ENCODE measurements around the gene PPP4R2. TPM values are rescaled to one million over a fixed set of nuclear protein-coding genes. Genes with fewer than 3 reads are reported as not detected.

Gene PPP4R2
- total and polyA plus RNA-seq, 7 donors: 15.1 to 94.1 (median 51.2) TPM

DNA sequence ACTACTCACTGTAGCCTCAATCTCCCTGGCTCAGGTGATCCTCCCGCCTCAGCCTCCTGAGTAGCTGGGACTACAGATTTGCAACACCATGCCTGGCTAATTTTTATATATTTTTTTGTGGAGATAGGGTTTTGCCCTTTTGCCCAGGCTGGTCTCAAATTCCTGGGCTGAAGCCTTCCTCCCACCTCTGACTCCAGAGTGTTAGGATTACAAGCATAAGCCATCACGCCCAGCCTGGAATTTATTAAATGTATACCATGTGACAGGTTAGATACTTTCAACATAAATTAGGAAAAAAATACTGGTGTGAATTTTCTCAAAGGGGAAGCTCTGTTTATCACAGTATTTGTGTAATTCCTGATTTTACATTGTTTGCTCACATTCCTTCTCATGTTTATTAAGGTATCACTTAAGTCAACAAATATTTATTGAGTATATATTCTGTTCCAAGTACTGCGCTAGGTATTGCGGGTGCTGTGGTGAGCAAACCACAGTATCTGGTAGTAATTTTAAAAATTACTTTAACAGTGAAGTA is 24.8 kb downstream of the PPP4R2 start:
- no peak overlapping the region for H3K27ac ChIP-seq
- DNase-seq: no peak
- H3K4me3 ChIP-seq: no peak overlapping the region
- H3K4me1 ChIP-seq: peaks cover 58% of the 10 kb centered on the region
- WGBS, 3 donors: 49 to 89% (median 65%) methylated on average over 4 of the region's 4 CpGs
- intact Hi-C loops (cut with DNase I): no loop called here
- H3K36me3 ChIP-seq (ENCODE audit: insufficient read depth in 1 of 2, low read depth in 1 of 2): peaks cover 0 to 2% of the 10 kb centered on the region in 2 donors
- H3K27me3 ChIP-seq (ENCODE audit: insufficient read depth in 3 of 3, low read length in 2 of 3): no peaks in the 10 kb centered on the region
- H3K9me3 ChIP-seq: no peaks in the 10 kb centered on the region
- ATAC-seq: no peak
- TF ChIP-seq CTCF (IDR thresholded peaks at IDR 0.05): no peak

- no peak overlapping the region for H3K27ac ChIP-seq
Observed at GRCh38 chr3:73024836-73025235, 28.2 kb downstream of the PPP4R2 start.

GRCh38 chr3:73026111-73026759 is 29.6 kb downstream of the PPP4R2 start:
- 70 to 83% (median 74%) methylated on average over 6 of the region's 6 CpGs for WGBS, 3 donors
- no peaks in the 10 kb centered on the region for H3K36me3 ChIP-seq (ENCODE audit: insufficient read depth in 1 of 2, low read depth in 1 of 2)
- TF ChIP-seq CTCF (IDR thresholded peaks at IDR 0.05): no peak
- H3K27me3 ChIP-seq (ENCODE audit: insufficient read depth in 3 of 3, low read length in 2 of 3): no peaks in the 10 kb centered on the region
- no peak overlapping the region for H3K27ac ChIP-seq
- H3K4me3 ChIP-seq: no peak overlapping the region
- intact Hi-C loops (cut with DNase I): no loop called here
- peaks cover 65% of the 10 kb centered on the region for H3K4me1 ChIP-seq
- no peak for DNase-seq
- H3K9me3 ChIP-seq: no peaks in the 10 kb centered on the region
- no peak for ATAC-seq

More at GRCh38 chr3:73024836-73025235, 28.2 kb downstream of the PPP4R2 start:
- Histone ChIP-seq H3K27me3 (ENCODE audit: insufficient read depth in 3 of 3, low read length in 2 of 3) (no peaks in the 10 kb centered on the region), H3K36me3 (ENCODE audit: insufficient read depth in 1 of 2, low read depth in 1 of 2) (no peaks in the 10 kb centered on the region), H3K9me3 (no peaks in the 10 kb centered on the region), H3K4me1 (peaks cover 65% of the 10 kb centered on the region), H3K4me3 (no peak overlapping the region)
- no peak for ATAC-seq
- no peak for DNase-seq
- no peak for TF ChIP-seq CTCF (IDR thresholded peaks at IDR 0.05)
- intact Hi-C loops (cut with DNase I): no loop called here

DNA sequence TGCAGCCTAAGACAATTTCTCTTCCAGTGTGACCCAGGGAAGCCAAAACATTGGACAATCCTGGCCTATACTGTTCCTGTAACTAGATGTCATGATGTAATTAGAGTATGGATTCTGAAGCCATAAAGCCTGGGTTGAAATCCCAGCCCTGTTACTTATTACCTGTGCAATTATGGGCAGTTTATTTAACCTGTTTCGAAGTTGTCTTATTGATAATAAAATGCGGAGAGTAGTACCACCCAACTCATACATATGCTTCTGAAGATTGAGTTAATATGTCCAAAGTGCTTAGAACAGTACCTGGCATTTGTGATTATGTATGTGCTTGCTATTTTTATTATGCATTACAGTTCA is 30.1 kb downstream of the PPP4R2 start:
- peaks cover 66% of the 10 kb centered on the region for H3K4me1 ChIP-seq
- ATAC-seq: no peak
- no peak for TF ChIP-seq CTCF (IDR thresholded peaks at IDR 0.05)
- no peak overlapping the region for H3K27ac ChIP-seq
- WGBS, 3 donors: 96 to 99% (median 98%) methylated on average over 2 of the region's 2 CpGs
- no peak overlapping the region for H3K4me3 ChIP-seq
- no peaks in the 10 kb centered on the region for H3K9me3 ChIP-seq
- intact Hi-C loops (cut with DNase I): no loop called here
- H3K27me3 ChIP-seq (ENCODE audit: insufficient read depth in 3 of 3, low read length in 2 of 3): no peaks in the 10 kb centered on the region
- no peak for DNase-seq
- no peaks in the 10 kb centered on the region for H3K36me3 ChIP-seq (ENCODE audit: insufficient read depth in 1 of 2, low read depth in 1 of 2)

GRCh38 chr3:73028803-73029202 is 32.2 kb downstream of the PPP4R2 start:
- H3K4me1 ChIP-seq: peaks cover 63% of the 10 kb centered on the region
- peak in 2 of 4 donors; percentile 4 to 14 for ATAC-seq

More at GRCh38 chr3:73028803-73029202, 32.2 kb downstream of the PPP4R2 start:
- Histone ChIP-seq H3K4me3 (no peak overlapping the region), H3K27me3 (ENCODE audit: insufficient read depth in 3 of 3, low read length in 2 of 3) (no peaks in the 10 kb centered on the region), H3K27ac (peak overlapping the region; percentile 67), H3K36me3 (ENCODE audit: insufficient read depth in 1 of 2, low read depth in 1 of 2) (no peaks in the 10 kb centered on the region), H3K9me3 (no peaks in the 10 kb centered on the region)
- TF ChIP-seq CTCF (IDR thresholded peaks at IDR 0.05): no peak
- 67 to 95% (median 67%) methylated on average over 4 of the region's 4 CpGs for WGBS, 3 donors
- intact Hi-C loops (cut with DNase I): no loop called here
- DNase-seq: no peak

Data from psoas muscle (tissue), 8 donors.